ENCODE measurements around the gene C19orf53. TPM values are rescaled to one million over a fixed set of nuclear protein-coding genes. Genes with fewer than 3 reads are reported as not detected.

The C19orf53 gene
- total and polyA plus RNA-seq, 2 experiments from 2014 or later, result 104 to 401 TPM

- H3K4me1 ChIP-seq (ENCODE audit: insufficient read depth), result peaks cover 3% of the 10 kb centered on the region; the same call in 1 of the 2 replicates
- H3K27ac Mint-ChIP-seq, result no peak overlapping the region
- H3K4me1 Mint-ChIP-seq, result peaks cover 15% of the 10 kb centered on the region
- TF ChIP-seq ZNF114 (CRISPR knock-in tag; IDR thresholded peaks at IDR 0.05), result no peak
- TF ChIP-seq POLR2AphosphoS5 (IDR thresholded peaks at IDR 0.05; ENCODE audit: low read depth), result no peak
- TF ChIP-seq ZNF331 (CRISPR knock-in tag; IDR thresholded peaks at IDR 0.05; ENCODE audit: low read depth), result no peak
- no peak for TF ChIP-seq REST (IDR thresholded peaks at IDR 0.05; ENCODE audit: unreplicated experiment)
- TF ChIP-seq STAT1 (IDR thresholded peaks at IDR 0.05; ENCODE audit: unreplicated experiment), result no peak
- no peak overlapping the region for H3K4me2 ChIP-seq
- no peak overlapping the region for H3K4me3 Mint-ChIP-seq
- H3K27me3 Mint-ChIP-seq (ENCODE audit: insufficient read depth, low read depth, poor library complexity), result peaks cover 20% of the 10 kb centered on the region
- peaks cover 31% of the 10 kb centered on the region for H3K36me3 Mint-ChIP-seq (ENCODE audit: low read depth)
- H3F3A ChIP-seq (replicated peaks; ENCODE audit: low read depth), result peaks cover 12% of the 10 kb centered on the region; the same call in 1 of the 2 replicates
- H2AFZ ChIP-seq, result no peak overlapping the region
- H3K4me3 ChIP-seq, result no peak overlapping the region
- ATAC-seq, result peak; percentile 83
- no peaks in the 10 kb centered on the region for H3K9me2 ChIP-seq (ENCODE audit: insufficient read depth)
- H4K20me1 ChIP-seq (replicated peaks; ENCODE audit: insufficient read depth), result 0 out of 2 replicates have a peak, but pooled peaks cover 5% of the 10 kb centered on the region
- peak; percentile 91 for DNase-seq (ENCODE audit: low spot score)
- H3K79me2 ChIP-seq (replicated peaks; ENCODE audit: insufficient read depth), result peaks cover 5% of the 10 kb centered on the region
- 0 out of 2 replicates have a peak, but pooled peaks cover 4% of the 10 kb centered on the region for H3K36me3 ChIP-seq (ENCODE audit: insufficient read depth)
- no peaks in the 10 kb centered on the region for H3K27me3 ChIP-seq (ENCODE audit: insufficient read depth)
- H3K27ac ChIP-seq (ENCODE audit: low read depth), result 0 out of 2 replicates have a peak overlapping the region, but pooled peaks have one; percentile 11
- no peaks in the 10 kb centered on the region; the same call in 2 of the 3 replicates for H3K9me3 Mint-ChIP-seq
Observed at GRCh38 chr19:13781547-13781946, 7.3 kb downstream of the C19orf53 start.

GRCh38 chr19:13782537-13782936, 8.3 kb downstream of the C19orf53 start:
- ATAC-seq, result no peak
- peaks cover 13% of the 10 kb centered on the region for H3K4me1 Mint-ChIP-seq
- Histone ChIP-seq H3K4me3 (no peak overlapping the region), H3F3A (replicated peaks; ENCODE audit: low read depth) (peaks cover 12% of the 10 kb centered on the region; the same call in 1 of the 2 replicates), H3K9me2 (ENCODE audit: insufficient read depth) (no peaks in the 10 kb centered on the region), H2AFZ (no peak overlapping the region), H3K36me3 (ENCODE audit: insufficient read depth) (0 out of 2 replicates have a peak, but pooled peaks cover 4% of the 10 kb centered on the region), H3K79me2 (replicated peaks; ENCODE audit: insufficient read depth) (no peaks in the 10 kb centered on the region), H3K27me3 (ENCODE audit: insufficient read depth) (no peaks in the 10 kb centered on the region), H4K20me1 (replicated peaks; ENCODE audit: insufficient read depth) (0 out of 2 replicates have a peak, but pooled peaks cover 5% of the 10 kb centered on the region), H3K4me1 (ENCODE audit: insufficient read depth) (peaks cover 3% of the 10 kb centered on the region; the same call in 1 of the 2 replicates), H3K4me2 (no peak overlapping the region), H3K27ac (ENCODE audit: low read depth) (no peak overlapping the region)
- DNase-seq (ENCODE audit: low spot score), result no peak
- H3K36me3 Mint-ChIP-seq (ENCODE audit: low read depth), result peaks cover 27% of the 10 kb centered on the region
- H3K9me3 Mint-ChIP-seq, result no peaks in the 10 kb centered on the region
- H3K27me3 Mint-ChIP-seq (ENCODE audit: insufficient read depth, low read depth, poor library complexity), result peaks cover 20% of the 10 kb centered on the region
- no peak for TF ChIP-seq CTCF (conservative IDR thresholded peaks at IDR 0.05; ENCODE audit: low read depth in 2 of 2)
- no peak for TF ChIP-seq EZH2phosphoT487 (IDR thresholded peaks at IDR 0.05; ENCODE audit: unreplicated experiment)
- TF ChIP-seq JUNB (IDR thresholded peaks at IDR 0.05; ENCODE audit: unreplicated experiment), result no peak
- TF ChIP-seq STAT1 (IDR thresholded peaks at IDR 0.05; ENCODE audit: unreplicated experiment), result no peak
- no peak for TF ChIP-seq ZNF331 (CRISPR knock-in tag; IDR thresholded peaks at IDR 0.05; ENCODE audit: low read depth)
- TF ChIP-seq REST (IDR thresholded peaks at IDR 0.05; ENCODE audit: unreplicated experiment), result no peak
- no peak overlapping the region for H3K4me3 Mint-ChIP-seq
- no peak overlapping the region for H3K27ac Mint-ChIP-seq

Data from GM23338 (cell line).